Erythroblast (primary cell): ENCODE data around the gene NTRK2.

ENCODE experiments used
- GATA1 ChIP-seq: IDR thresholded peaks from 2 replicates; pipeline ENCODE4 v1.6.1; 2011; ENCODE audit warnings: low read depth, mild to moderate bottlenecking, control low read depth, low read length, moderate library complexity
- POLR2A ChIP-seq: IDR thresholded peaks from 2 replicates; pipeline ENCODE4 v1.6.1; 2011; ENCODE audit warnings: mild to moderate bottlenecking, low read length

GRCh38 chr9:84781458-84781857 is 111.9 kb downstream of the NTRK2 start:
- TF ChIP-seq POLR2A (no peak), GATA1 (no peak)
